ENCODE data around the gene CCDC88B. TPM values are rescaled to one million over a fixed set of nuclear protein-coding genes. Genes with fewer than 3 reads are reported as not detected.

Gene CCDC88B
- total and polyA plus RNA-seq, 2 of the 8 experiments (the other 6 are each of a cell fraction or from before 2014, with no cell fraction given) = 5.9 to 12.5 TPM

GRCh38 chr11:64316672-64317324 lies 23.2 kb upstream of the CCDC88B start (continued):
- TF ChIP-seq CHD7 (IDR thresholded peaks at IDR 0.05; ENCODE audit: insufficient replicate concordance, low read length) (no peak), SP1 (IDR thresholded peaks at IDR 0.05; ENCODE audit: low read depth, low read length) (no peak), SUZ12 (IDR thresholded peaks at IDR 0.05; ENCODE audit: low read length) (no peak), CBX8 (IDR thresholded peaks at IDR 0.05; ENCODE audit: borderline replicate concordance, low read depth, low read length) (no peak), MAFK (IDR thresholded peaks at IDR 0.05; ENCODE audit: low read depth, low read length) (no peak), PHF8 (conservative IDR thresholded peaks at IDR 0.05; ENCODE audit: low read depth, low read length) (no peak), RAD21 (IDR thresholded peaks at IDR 0.05 in 1 of 2, conservative IDR thresholded peaks at IDR 0.05 in 1 of 2; ENCODE audit: low read depth in 2 of 2, low read length in 2 of 2) (peak; percentile 33 to 41; a peak in 3 of 4 replicates), FOSL1 (IDR thresholded peaks at IDR 0.05; ENCODE audit: insufficient read depth, low read depth, low read length) (no peak), TBP (IDR thresholded peaks at IDR 0.05; ENCODE audit: low read depth, low read length) (no peak), CHD2 (IDR thresholded peaks at IDR 0.05; ENCODE audit: low read length) (no peak), ASH2L (IDR thresholded peaks at IDR 0.05; ENCODE audit: low read length) (no peak)

Data from H1 (cell line).